ENCODE data around the gene ABCB7. TPM values are rescaled to one million over a fixed set of nuclear protein-coding genes. Genes with fewer than 3 reads are reported as not detected.
"Not testable (repeated sequence)": the region's sequence is repeated elsewhere in the genome, so short reads cannot be mapped to it uniquely, and the experiment has no call there.

ABCB7 gene
- 30.9 TPM for polyA plus RNA-seq (2012; ENCODE audit: missing spikeins)

- TF ChIP-seq POLR2AphosphoS5 (IDR thresholded peaks at IDR 0.05; ENCODE audit: low read depth, low read length) (no peak), TAF1 (IDR thresholded peaks at IDR 0.05; ENCODE audit: borderline replicate concordance, low read depth, low read length) (peak; percentile 87; the same call in 1 of the 2 replicates), POLR2A (IDR thresholded peaks at IDR 0.05; ENCODE audit: low read depth, low read length) (peak; percentile 70; the same call in 1 of the 2 replicates)
- FAIRE-seq, result peak; percentile 86
- DNase-seq (ENCODE audit: insufficient read length), result peak; percentile 14
These were observed at the start of gene ABCB7 for GRCh38 chrX:75155827-75156525. ABCB7 (minus strand) TSS chrX:75156283; CDS start chrX:75156272, 11 bp downstream.

GRCh38 chrX:75188415-75189206 lies 32.5 kb upstream of the ABCB7 start:
- not testable (repeated sequence) for FAIRE-seq; DNase-seq (ENCODE audit: insufficient read length)

GRCh38 chrX:75181721-75182120 lies 25.6 kb upstream of the ABCB7 start:
- FAIRE-seq, result no peak
- TF ChIP-seq POLR2AphosphoS5 (IDR thresholded peaks at IDR 0.05; ENCODE audit: low read depth, low read length) (no peak), POLR2A (IDR thresholded peaks at IDR 0.05; ENCODE audit: low read depth, low read length) (no peak), TAF1 (IDR thresholded peaks at IDR 0.05; ENCODE audit: borderline replicate concordance, low read depth, low read length) (no peak)
- DNase-seq (ENCODE audit: insufficient read length), result no peak

- not testable (repeated sequence) for FAIRE-seq; DNase-seq (ENCODE audit: insufficient read length)
These were observed 23.6 kb upstream of the ABCB7 start for GRCh38 chrX:75179536-75180293.

- FAIRE-seq, result not testable (repeated sequence)
These were observed 16.3 kb upstream of the ABCB7 start for GRCh38 chrX:75172257-75172890.

GRCh38 chrX:75158054-75158453 lies 2.0 kb upstream of the ABCB7 start:
- no peak for TF ChIP-seq TAF1 (IDR thresholded peaks at IDR 0.05; ENCODE audit: borderline replicate concordance, low read depth, low read length)
- TF ChIP-seq POLR2AphosphoS5 (IDR thresholded peaks at IDR 0.05; ENCODE audit: low read depth, low read length), result no peak
- TF ChIP-seq POLR2A (IDR thresholded peaks at IDR 0.05; ENCODE audit: low read depth, low read length), result no peak
- DNase-seq (ENCODE audit: insufficient read length), result no peak
- no peak for FAIRE-seq

More at GRCh38 chrX:75172257-75172890, 16.3 kb upstream of the ABCB7 start:
- not testable (repeated sequence) for DNase-seq (ENCODE audit: insufficient read length)

- DNase-seq (ENCODE audit: insufficient read length), result no peak
- TF ChIP-seq TAF1 (IDR thresholded peaks at IDR 0.05; ENCODE audit: borderline replicate concordance, low read depth, low read length) (no peak), POLR2A (IDR thresholded peaks at IDR 0.05; ENCODE audit: low read depth, low read length) (no peak), POLR2AphosphoS5 (IDR thresholded peaks at IDR 0.05; ENCODE audit: low read depth, low read length) (no peak)
- no peak for FAIRE-seq
These were observed 455 bp upstream of the ABCB7 start for GRCh38 chrX:75156531-75156945.

- no peak for DNase-seq (ENCODE audit: insufficient read length)
- TF ChIP-seq POLR2A (IDR thresholded peaks at IDR 0.05; ENCODE audit: low read depth, low read length) (no peak), TAF1 (IDR thresholded peaks at IDR 0.05; ENCODE audit: borderline replicate concordance, low read depth, low read length) (no peak), POLR2AphosphoS5 (IDR thresholded peaks at IDR 0.05; ENCODE audit: low read depth, low read length) (no peak)
- no peak for FAIRE-seq
These were observed 646 bp downstream of the ABCB7 start for GRCh38 chrX:75155447-75155826.

GRCh38 chrX:75154871-75155270 lies 1.2 kb downstream of the ABCB7 start:
- no peak for FAIRE-seq
- TF ChIP-seq POLR2AphosphoS5 (IDR thresholded peaks at IDR 0.05; ENCODE audit: low read depth, low read length), result no peak
- TF ChIP-seq POLR2A (IDR thresholded peaks at IDR 0.05; ENCODE audit: low read depth, low read length), result no peak
- DNase-seq (ENCODE audit: insufficient read length), result no peak

GRCh38 chrX:75151827-75152592 lies 4.1 kb downstream of the ABCB7 start:
- TF ChIP-seq POLR2AphosphoS5 (IDR thresholded peaks at IDR 0.05; ENCODE audit: low read depth, low read length), result no peak
- no peak for TF ChIP-seq POLR2A (IDR thresholded peaks at IDR 0.05; ENCODE audit: low read depth, low read length)
- TF ChIP-seq TAF1 (IDR thresholded peaks at IDR 0.05; ENCODE audit: borderline replicate concordance, low read depth, low read length), result no peak
- FAIRE-seq (no peak), DNase-seq (ENCODE audit: insufficient read length) (no peak)

GRCh38 chrX:75149654-75150053 lies 6.4 kb downstream of the ABCB7 start:
- FAIRE-seq (no peak), DNase-seq (ENCODE audit: insufficient read length) (no peak)
- TF ChIP-seq POLR2AphosphoS5 (IDR thresholded peaks at IDR 0.05; ENCODE audit: low read depth, low read length), result no peak
